WTC11 (cell line): ENCODE data around the gene OSTN. TPM values are rescaled to one million over a fixed set of nuclear protein-coding genes. Genes with fewer than 3 reads are reported as not detected.

ENCODE experiments used
- ATAC-seq: fragments of 200-7000 bp; cut with Tn5 transposase; 2 replicates; pipeline ENCODE4 v1.10.0; 2021; ENCODE audit warnings: mild to moderate bottlenecking, moderate library complexity
- CTCF ChIA-PET: fragments of 300-600 bp; sonication (Branson Sonifier 250); formaldehyde crosslinking; loops from one replicate; lab custom pipeline; 2021; ENCODE audit warnings: antibody characterized with exemption; lab: Charles Lee
- POLR2A ChIA-PET: fragments of 350-600 bp; sonication (Branson Sonifier 250); formaldehyde crosslinking; loops from one replicate; lab custom pipeline; 2021; ENCODE audit warnings: antibody characterized with exemption; lab: Charles Lee
- DNase-seq: peaks from one replicate; pipeline ENCODE4 v3.0.0; 2021; ENCODE audit warnings: low spot score
- H3K27ac Mint-ChIP-seq: 2 replicates; pipeline ENCODE4 v1.8.0; 2021; ENCODE audit warnings: mixed read lengths
- H3K27me3 Mint-ChIP-seq: 2 replicates; pipeline ENCODE4 v1.8.0; 2021; ENCODE audit warnings: low read depth, mild to moderate bottlenecking, moderate library complexity, mixed read lengths
- H3K36me3 Mint-ChIP-seq: 2 replicates; pipeline ENCODE4 v1.8.0; 2021; ENCODE audit warnings: mixed read lengths
- H3K4me1 Mint-ChIP-seq: 2 replicates; pipeline ENCODE4 v1.8.0; 2022; ENCODE audit warnings: mixed read lengths
- H3K4me3 Mint-ChIP-seq: 2 replicates; pipeline ENCODE4 v1.8.0; 2021; ENCODE audit warnings: mild to moderate bottlenecking, moderate library complexity, mixed read lengths
- H3K9me3 Mint-ChIP-seq: 2 replicates; pipeline ENCODE4 v1.8.0; 2021; ENCODE audit warnings: mixed read lengths
- ATF1 ChIP-seq: sonication (generic); formaldehyde crosslinking; IDR thresholded peaks from 2 replicates; pipeline ENCODE4 v1.8.1; 2023; ENCODE audit warnings: mild to moderate bottlenecking, moderate library complexity, missing genetic modification reagents
- CDX4 ChIP-seq: fragments of 250-450 bp; sonication (Bioruptor Pico); IDR thresholded peaks from 2 replicates; pipeline ENCODE4 v1.9.0; 2021; ENCODE audit warnings: moderate library complexity, mild to moderate bottlenecking, inconsistent platforms, borderline replicate concordance
- CREB1 ChIP-seq: sonication (generic); formaldehyde crosslinking; IDR thresholded peaks from 2 replicates; pipeline ENCODE4 v1.8.0; 2023; ENCODE audit warnings: mild to moderate bottlenecking, missing genetic modification reagents
- ESRRA ChIP-seq: sonication (generic); formaldehyde crosslinking; IDR thresholded peaks from 2 replicates; pipeline ENCODE4 v1.8.1; 2022; ENCODE audit warnings: mild to moderate bottlenecking, missing genetic modification reagents, borderline replicate concordance
- ETV6 ChIP-seq: sonication (generic); formaldehyde crosslinking; IDR thresholded peaks from 2 replicates; pipeline ENCODE4 v1.8.1; 2022; ENCODE audit warnings: mild to moderate bottlenecking, missing genetic modification reagents
- IRF1 ChIP-seq: sonication (generic); formaldehyde crosslinking; IDR thresholded peaks from 2 replicates; pipeline ENCODE4 v1.8.0; 2023; ENCODE audit warnings: missing genetic modification reagents
- IRF2 ChIP-seq: sonication (generic); formaldehyde crosslinking; IDR thresholded peaks from 2 replicates; pipeline ENCODE4 v1.8.0; 2022; ENCODE audit warnings: low read depth, missing genetic modification reagents, borderline replicate concordance
- MAX ChIP-seq: sonication (generic); formaldehyde crosslinking; IDR thresholded peaks from 2 replicates; pipeline ENCODE4 v1.8.0; 2022; ENCODE audit warnings: mild to moderate bottlenecking, missing genetic modification reagents
- MXD4 ChIP-seq: fragments of 250-450 bp; sonication (Bioruptor Pico); IDR thresholded peaks from 2 replicates; pipeline ENCODE4 v1.8.0; 2021; ENCODE audit warnings: mild to moderate bottlenecking, moderate library complexity, borderline replicate concordance
- NFE2L1 ChIP-seq: sonication (generic); formaldehyde crosslinking; IDR thresholded peaks from 2 replicates; pipeline ENCODE4 v1.8.1; 2023; ENCODE audit warnings: missing genetic modification reagents
- NFYB ChIP-seq: sonication (generic); formaldehyde crosslinking; conservative IDR thresholded peaks from 2 replicates; pipeline ENCODE4 v1.8.0; 2022; ENCODE audit warnings: low read depth, missing genetic modification reagents
- SP1 ChIP-seq: sonication (generic); formaldehyde crosslinking; conservative IDR thresholded peaks from 2 replicates; pipeline ENCODE4 v1.8.1; 2022; ENCODE audit warnings: missing genetic modification reagents
- TCF7 ChIP-seq: sonication (generic); formaldehyde crosslinking; IDR thresholded peaks from 2 replicates; pipeline ENCODE4 v1.8.0; 2022; ENCODE audit warnings: mild to moderate bottlenecking, low read depth, missing genetic modification reagents, moderate library complexity
- ZMAT4 ChIP-seq: fragments of 250-450 bp; sonication (Bioruptor Pico); IDR thresholded peaks from 2 replicates; pipeline ENCODE4 v1.9.0; 2021; ENCODE audit warnings: mild to moderate bottlenecking
- ZNF121 ChIP-seq: sonication (generic); formaldehyde crosslinking; IDR thresholded peaks from 2 replicates; pipeline ENCODE4 v1.8.0; 2023; ENCODE audit warnings: missing genetic modification reagents
- ZNF281 ChIP-seq: sonication (generic); formaldehyde crosslinking; IDR thresholded peaks from 2 replicates; pipeline ENCODE4 v1.8.0; 2023; ENCODE audit warnings: mild to moderate bottlenecking, missing genetic modification reagents
- total RNA-seq: library from RNA; stranded (reverse); gene quantifications from 3 replicates; pipeline ENCODE4 v1.2.3, GENCODE V29; 2021
- TF ChIP-seq, protein P1 (sequence below): sonication (generic); formaldehyde crosslinking; IDR thresholded peaks from 2 replicates; pipeline ENCODE4 v1.8.1; 2023; ENCODE audit warnings: mild to moderate bottlenecking, missing genetic modification reagents, borderline replicate concordance
- TF ChIP-seq, protein P2 (sequence below): sonication (generic); formaldehyde crosslinking; IDR thresholded peaks from 2 replicates; pipeline ENCODE4 v1.8.1; 2023; ENCODE audit warnings: mild to moderate bottlenecking, missing genetic modification reagents
- TF ChIP-seq, protein P3 (sequence below): sonication (generic); formaldehyde crosslinking; conservative IDR thresholded peaks from 2 replicates; pipeline ENCODE4 v1.8.1; 2022; ENCODE audit warnings: mild to moderate bottlenecking, missing genetic modification reagents
- TF ChIP-seq, protein P4 (sequence below): sonication (generic); formaldehyde crosslinking; IDR thresholded peaks from 2 replicates; pipeline ENCODE4 v1.8.1; 2022; ENCODE audit warnings: missing genetic modification reagents, borderline replicate concordance

The OSTN gene
- total RNA-seq, 1 experiment from 2014 or later, result not detected

GRCh38 chr3:191298846-191299245, 99.8 kb downstream of the OSTN start:
- ChIA-PET CTCF (no interaction called here), POLR2A (no interaction called here)
- H3K27ac Mint-ChIP-seq, result no peak overlapping the region
- ATAC-seq, result no peak
- no peaks in the 10 kb centered on the region for H3K9me3 Mint-ChIP-seq
- TF ChIP-seq ZMAT4 (CRISPR knock-in tag) (no peak), ATF1 (CRISPR knock-in tag) (no peak)
- TF ChIP-seq, protein P1, sequence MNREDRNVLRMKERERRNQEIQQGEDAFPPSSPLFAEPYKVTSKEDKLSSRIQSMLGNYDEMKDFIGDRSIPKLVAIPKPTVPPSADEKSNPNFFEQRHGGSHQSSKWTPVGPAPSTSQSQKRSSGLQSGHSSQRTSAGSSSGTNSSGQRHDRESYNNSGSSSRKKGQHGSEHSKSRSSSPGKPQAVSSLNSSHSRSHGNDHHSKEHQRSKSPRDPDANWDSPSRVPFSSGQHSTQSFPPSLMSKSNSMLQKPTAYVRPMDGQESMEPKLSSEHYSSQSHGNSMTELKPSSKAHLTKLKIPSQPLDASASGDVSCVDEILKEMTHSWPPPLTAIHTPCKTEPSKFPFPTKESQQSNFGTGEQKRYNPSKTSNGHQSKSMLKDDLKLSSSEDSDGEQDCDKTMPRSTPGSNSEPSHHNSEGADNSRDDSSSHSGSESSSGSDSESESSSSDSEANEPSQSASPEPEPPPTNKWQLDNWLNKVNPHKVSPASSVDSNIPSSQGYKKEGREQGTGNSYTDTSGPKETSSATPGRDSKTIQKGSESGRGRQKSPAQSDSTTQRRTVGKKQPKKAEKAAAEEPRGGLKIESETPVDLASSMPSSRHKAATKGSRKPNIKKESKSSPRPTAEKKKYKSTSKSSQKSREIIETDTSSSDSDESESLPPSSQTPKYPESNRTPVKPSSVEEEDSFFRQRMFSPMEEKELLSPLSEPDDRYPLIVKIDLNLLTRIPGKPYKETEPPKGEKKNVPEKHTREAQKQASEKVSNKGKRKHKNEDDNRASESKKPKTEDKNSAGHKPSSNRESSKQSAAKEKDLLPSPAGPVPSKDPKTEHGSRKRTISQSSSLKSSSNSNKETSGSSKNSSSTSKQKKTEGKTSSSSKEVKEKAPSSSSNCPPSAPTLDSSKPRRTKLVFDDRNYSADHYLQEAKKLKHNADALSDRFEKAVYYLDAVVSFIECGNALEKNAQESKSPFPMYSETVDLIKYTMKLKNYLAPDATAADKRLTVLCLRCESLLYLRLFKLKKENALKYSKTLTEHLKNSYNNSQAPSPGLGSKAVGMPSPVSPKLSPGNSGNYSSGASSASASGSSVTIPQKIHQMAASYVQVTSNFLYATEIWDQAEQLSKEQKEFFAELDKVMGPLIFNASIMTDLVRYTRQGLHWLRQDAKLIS (CRISPR knock-in tag), result no peak
- TF ChIP-seq, protein P2, sequence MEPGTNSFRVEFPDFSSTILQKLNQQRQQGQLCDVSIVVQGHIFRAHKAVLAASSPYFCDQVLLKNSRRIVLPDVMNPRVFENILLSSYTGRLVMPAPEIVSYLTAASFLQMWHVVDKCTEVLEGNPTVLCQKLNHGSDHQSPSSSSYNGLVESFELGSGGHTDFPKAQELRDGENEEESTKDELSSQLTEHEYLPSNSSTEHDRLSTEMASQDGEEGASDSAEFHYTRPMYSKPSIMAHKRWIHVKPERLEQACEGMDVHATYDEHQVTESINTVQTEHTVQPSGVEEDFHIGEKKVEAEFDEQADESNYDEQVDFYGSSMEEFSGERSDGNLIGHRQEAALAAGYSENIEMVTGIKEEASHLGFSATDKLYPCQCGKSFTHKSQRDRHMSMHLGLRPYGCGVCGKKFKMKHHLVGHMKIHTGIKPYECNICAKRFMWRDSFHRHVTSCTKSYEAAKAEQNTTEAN, result no peak
- H3K27me3 Mint-ChIP-seq, result no peaks in the 10 kb centered on the region
- no peaks in the 10 kb centered on the region for H3K36me3 Mint-ChIP-seq
- H3K4me3 Mint-ChIP-seq, result no peak overlapping the region
- no peak for DNase-seq
- H3K4me1 Mint-ChIP-seq, result peaks cover 29% of the 10 kb centered on the region

GRCh38 chr3:191300422-191300821, 101.4 kb downstream of the OSTN start:
- H3K36me3 Mint-ChIP-seq, result no peaks in the 10 kb centered on the region
- no peak for TF ChIP-seq CREB1
- no peak for TF ChIP-seq TCF7 (CRISPR knock-in tag)
- TF ChIP-seq, protein P3, sequence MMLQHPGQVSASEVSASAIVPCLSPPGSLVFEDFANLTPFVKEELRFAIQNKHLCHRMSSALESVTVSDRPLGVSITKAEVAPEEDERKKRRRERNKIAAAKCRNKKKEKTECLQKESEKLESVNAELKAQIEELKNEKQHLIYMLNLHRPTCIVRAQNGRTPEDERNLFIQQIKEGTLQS (CRISPR knock-in tag), result no peak
- no peak for TF ChIP-seq ZNF121 (CRISPR knock-in tag)
- TF ChIP-seq, protein P4, sequence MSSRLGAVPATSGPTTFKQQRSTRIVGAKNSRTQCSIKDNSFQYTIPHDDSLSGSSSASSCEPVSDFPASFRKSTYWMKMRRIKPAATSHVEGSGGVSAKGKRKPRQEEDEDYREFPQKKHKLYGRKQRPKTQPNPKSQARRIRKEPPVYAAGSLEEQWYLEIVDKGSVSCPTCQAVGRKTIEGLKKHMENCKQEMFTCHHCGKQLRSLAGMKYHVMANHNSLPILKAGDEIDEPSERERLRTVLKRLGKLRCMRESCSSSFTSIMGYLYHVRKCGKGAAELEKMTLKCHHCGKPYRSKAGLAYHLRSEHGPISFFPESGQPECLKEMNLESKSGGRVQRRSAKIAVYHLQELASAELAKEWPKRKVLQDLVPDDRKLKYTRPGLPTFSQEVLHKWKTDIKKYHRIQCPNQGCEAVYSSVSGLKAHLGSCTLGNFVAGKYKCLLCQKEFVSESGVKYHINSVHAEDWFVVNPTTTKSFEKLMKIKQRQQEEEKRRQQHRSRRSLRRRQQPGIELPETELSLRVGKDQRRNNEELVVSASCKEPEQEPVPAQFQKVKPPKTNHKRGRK, result no peak
- no peak for TF ChIP-seq IRF2 (CRISPR knock-in tag)
- no peak for TF ChIP-seq MXD4 (CRISPR knock-in tag)
- TF ChIP-seq IRF1, result no peak
- TF ChIP-seq ETV6 (CRISPR knock-in tag), result no peak
- TF ChIP-seq, all 79 proteins: peak for 0
- ATAC-seq (no peak), DNase-seq (no peak)
- ChIA-PET POLR2A (no interaction called here), CTCF (no interaction called here)
- H3K27ac Mint-ChIP-seq, result no peak overlapping the region
- H3K4me1 Mint-ChIP-seq, result peaks cover 29% of the 10 kb centered on the region
- H3K9me3 Mint-ChIP-seq, result no peaks in the 10 kb centered on the region
- H3K27me3 Mint-ChIP-seq, result no peaks in the 10 kb centered on the region
- no peak overlapping the region for H3K4me3 Mint-ChIP-seq

GRCh38 chr3:191301017-191301416, 102.0 kb downstream of the OSTN start:
- no peaks in the 10 kb centered on the region for H3K9me3 Mint-ChIP-seq
- no peak for DNase-seq
- H3K4me1 Mint-ChIP-seq, result peaks cover 29% of the 10 kb centered on the region
- no peak for ATAC-seq
- H3K27me3 Mint-ChIP-seq, result no peaks in the 10 kb centered on the region
- ChIA-PET CTCF (no interaction called here), POLR2A (interaction anchor here (0.7 kb wide), 1 partner anchor 571 kb away, joined by 5 read pairs; no protein-coding TSS in a partner anchor)
- H3K36me3 Mint-ChIP-seq, result no peaks in the 10 kb centered on the region
- H3K4me3 Mint-ChIP-seq, result no peak overlapping the region
- H3K27ac Mint-ChIP-seq, result no peak overlapping the region
- TF ChIP-seq ESRRA (CRISPR knock-in tag) (no peak), CDX4 (CRISPR knock-in tag) (no peak), ZNF281 (no peak), ZMAT4 (CRISPR knock-in tag) (no peak), NFYB (CRISPR knock-in tag) (no peak), ATF1 (CRISPR knock-in tag) (no peak), MAX (no peak), SP1 (CRISPR knock-in tag) (no peak), NFE2L1 (no peak)
